NCI-H446 (cell line): ENCODE results near the gene MEIOSIN.

Experiments used
- DNase-seq, 2 experiments: peaks; one replicate each; lab custom pipeline; 2025; lab: John Stamatoyannopoulos, UW

The MEIOSIN gene

DNA sequence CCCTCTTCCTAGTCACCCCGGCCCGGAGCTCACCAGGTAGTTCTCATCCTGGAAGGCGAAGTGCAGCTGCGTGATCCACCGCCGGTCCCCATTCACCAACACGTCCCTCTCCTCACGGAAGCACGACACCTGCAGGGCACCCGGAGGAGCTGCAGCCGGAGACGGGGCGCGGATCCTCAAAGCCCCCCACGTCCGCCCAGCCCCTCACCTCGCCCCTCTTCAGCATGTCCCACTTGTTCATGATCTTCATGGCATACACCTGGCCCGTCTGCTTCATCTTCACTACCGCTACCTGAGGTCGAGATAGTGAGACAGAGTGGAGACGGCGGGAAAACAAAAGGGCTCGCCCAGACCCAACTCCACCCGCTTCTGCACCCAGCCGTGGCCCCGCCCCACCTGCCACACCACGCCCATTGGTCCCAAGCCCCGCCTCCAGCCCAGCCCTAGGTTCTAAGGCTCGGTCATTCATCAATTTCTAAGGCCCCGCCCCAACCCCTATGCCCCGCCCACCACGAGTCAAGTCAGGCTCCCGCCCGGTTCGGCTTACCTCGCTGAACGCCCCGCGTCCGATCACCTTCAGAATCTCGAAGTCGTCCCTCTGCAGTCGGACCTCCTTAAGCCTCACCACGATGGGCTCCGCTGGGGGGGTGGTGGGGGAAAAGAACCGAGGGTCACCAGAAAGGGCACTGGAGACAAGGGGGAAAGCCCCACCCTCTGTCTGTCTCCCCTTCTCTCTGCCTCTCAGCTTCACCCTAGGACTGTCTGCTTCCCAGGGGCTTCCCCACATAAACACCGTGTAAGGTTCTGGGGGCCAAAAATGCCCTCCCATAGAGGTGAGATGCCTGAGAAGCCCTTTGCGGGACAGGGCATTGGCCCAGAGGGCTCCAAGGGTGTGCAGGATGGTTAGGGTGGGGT, 46.2 kb downstream of the MEIOSIN start:
- peak; percentile 86 to 93 for DNase-seq

DNA sequence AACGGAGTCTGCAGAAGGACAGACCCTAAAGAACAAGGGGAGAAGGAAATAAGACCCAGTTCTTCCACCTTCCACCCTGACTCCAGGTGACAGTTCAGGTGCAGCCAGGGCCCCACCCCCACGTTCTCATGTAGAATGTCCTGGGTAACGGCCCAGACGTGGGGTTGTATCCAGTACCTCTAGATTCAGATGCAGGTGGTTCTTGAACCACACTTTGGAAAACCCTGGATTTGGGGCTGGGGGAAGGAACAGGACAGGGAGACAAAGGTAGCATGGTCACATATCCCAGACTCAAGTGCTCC, 46.9 kb downstream of the MEIOSIN start:
- DNase-seq: no peak

DNA sequence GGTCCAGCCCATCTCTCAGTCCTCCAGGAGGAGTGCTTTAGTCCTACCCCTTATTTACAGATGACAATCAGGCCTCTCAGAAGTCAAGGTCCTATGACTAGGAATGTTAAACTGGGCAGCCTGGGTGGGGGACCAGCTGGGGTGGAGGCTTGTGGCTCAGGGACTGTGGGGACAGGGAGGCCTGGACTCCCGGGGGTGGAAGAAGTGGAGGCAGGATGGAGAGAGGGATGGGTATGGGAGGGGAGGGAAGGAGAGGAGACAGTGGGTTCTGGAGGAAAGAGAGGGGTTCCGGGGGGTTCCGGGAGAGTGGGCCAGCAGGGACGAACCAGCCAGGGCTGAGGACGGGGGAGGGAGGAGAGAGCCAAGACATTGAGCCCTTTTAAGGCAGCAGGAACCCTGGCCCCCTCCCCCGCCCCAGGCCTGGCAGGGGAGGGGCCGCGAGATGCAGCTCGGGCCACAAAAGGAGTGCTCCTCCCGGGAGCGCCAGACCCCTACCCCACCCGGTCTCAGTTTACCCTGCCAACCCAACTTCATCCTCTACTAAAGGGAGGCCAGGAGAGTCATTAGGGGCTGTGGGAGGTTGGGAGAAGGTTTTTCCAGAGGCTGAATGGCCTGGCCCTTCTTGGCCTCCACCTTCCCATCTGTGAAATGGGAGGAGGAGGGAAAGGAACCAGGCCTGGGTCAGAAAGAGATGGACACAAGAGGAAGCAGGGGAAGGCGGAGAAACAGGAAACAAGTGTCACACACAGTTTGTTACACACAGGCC, 47.4 kb downstream of the MEIOSIN start:
- no peak for DNase-seq

DNA sequence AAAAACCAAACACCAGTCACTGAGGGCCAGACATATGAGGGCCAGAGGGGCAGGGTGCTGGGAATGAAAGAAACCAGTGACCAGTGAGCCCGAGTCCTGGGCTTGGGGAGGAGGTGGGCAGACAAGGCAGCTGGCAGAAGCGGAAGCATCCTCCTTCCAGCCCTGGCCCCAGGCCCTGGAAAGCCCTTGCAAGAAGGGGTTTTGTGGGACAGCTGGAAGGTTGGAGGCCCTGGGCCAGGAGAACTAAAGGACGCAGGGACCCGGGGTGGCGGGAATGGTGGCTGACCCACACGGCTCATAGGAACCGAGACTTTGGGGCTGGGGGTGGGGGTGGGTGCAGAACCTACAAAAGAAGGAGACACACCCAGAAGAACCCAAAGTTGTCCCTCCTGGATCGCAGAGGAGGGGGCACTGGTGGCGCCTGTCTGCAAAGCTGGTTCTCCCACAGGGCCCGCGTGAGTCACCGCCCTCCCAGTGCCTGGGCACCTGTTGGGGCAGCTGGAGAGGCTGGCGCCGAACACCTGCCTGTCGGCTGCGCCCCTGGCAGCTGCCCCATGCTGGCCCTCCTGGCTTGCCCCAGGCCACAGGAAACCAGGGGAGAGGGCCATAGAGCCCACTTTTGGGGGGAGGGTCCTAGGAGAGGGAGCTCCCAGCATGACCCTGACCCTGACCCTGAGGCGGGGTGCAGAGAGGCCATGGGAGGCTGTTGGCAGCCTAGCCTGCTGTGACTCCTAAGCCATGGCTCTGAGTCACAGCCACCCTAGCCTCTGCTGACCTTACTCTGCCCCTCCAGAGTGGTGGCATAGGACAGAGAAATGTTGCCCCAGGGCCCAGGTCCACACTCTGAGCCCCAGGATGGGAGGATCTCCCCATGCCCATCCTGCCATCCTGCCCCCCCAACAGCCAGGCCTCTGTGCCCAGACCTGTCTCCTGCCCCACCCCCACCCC, 48.2 kb downstream of the MEIOSIN start:
- peak in 1 of 2 experiments; percentile 32 for DNase-seq

DNA sequence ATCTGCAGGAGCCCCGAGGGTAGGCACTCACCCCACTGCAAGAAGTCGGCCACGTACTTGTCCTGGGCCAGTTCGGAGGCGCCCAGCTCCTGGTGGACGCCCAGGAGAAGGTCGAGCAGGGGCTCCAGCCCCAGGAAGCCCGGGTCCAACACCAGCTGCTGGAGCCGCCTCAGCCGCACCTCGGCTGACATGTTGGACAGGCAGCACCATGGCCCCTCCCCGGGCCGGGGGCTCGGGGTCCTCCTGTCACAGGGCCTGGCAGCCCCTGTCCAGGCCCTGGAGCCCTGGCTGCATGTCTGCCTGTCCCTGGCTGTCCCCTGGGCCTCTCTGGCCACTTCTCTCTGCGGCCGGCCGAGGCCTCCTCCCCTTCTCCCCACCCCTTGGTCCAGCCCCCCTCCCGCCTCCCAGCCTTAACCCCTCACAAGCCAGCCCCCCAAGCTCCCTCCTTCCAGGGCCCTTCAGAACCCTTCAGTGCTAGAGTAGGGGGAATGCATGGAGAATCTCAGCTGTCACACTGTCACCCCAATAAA, 49.0 kb downstream of the MEIOSIN start, which contains the start of gene DMPK:
Gene DMPK (minus strand): TSS at position 329 of the 530 bp plus-strand sequence. CDS start 138 bp downstream, at position 191.
- DNase-seq: no peak

GRCh38 chr19:45782820-45783785, 49.9 kb downstream of the MEIOSIN start:
- DNase-seq: no peak

- DNase-seq: no peak
Measured at GRCh38 chr19:45784096-45784495, 50.9 kb downstream of the MEIOSIN start.

GRCh38 chr19:45785097-45785496, 51.9 kb downstream of the MEIOSIN start:
- DNase-seq: no peak

GRCh38 chr19:45785781-45786532, 52.7 kb downstream of the MEIOSIN start:
- DNase-seq: no peak

- DNase-seq: no peak
Measured at GRCh38 chr19:45786533-45786894, 53.3 kb downstream of the MEIOSIN start.

- DNase-seq: no peak
Measured at GRCh38 chr19:45789035-45789786, 56.0 kb downstream of the MEIOSIN start.

DNA sequence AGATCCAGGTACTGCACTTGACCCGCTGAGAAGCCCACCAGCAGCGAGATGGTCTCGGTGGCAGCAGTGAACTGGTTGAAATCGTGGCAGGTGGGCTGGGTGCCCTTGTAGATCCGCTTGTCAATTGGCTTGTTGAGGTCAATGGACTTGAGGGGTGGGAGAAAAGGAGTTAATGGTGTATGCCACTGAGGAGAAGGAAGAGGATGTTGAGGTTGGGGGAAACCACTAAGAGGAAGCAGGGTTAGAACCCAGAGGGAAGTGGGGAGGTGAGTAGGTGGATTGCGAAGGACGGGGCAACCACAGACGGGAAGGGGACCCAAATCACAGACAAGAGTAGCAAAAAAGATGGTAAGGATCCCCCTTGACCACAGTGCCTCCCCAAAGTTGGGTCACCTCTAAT, 57.7 kb downstream of the MEIOSIN start:
- DNase-seq: no peak

DNA sequence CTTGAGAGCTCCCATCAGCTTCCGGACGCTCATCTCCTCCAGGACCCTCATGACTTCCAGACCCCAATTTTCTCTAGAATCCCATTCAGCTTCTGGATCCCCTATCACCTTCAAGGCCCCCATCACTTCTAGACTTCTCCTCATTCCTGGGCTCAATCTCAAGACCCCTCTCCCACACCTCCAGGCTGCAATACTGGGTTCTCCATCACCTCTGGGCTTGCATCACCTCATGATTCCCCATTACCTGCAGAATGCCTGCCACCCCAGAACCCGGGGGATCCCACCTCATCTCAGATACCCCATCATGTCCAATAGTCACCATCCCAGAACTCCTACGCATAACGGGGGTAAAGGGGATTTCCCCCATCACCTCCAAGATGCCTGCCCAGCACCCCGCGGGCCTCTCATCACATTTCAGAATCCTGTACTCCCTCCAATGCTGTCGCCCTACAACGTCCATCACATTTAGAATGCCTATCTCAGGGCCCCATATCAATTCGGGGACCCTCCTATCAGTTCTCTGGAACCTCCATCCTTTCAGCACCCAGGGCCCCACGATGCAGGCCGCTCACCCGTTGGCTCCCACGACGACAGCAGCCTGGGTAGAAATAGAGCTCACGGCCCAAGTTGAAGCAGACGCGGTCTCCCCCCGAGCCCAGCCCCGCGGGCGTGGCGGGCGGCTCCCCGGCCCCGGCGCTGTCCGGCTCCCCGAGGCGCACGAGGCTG, 58.7 kb downstream of the MEIOSIN start:
- no peak for DNase-seq

- DNase-seq: peak; percentile 99 to 100
Measured at GRCh38 chr19:45792470-45793177, 59.4 kb downstream of the MEIOSIN start, which contains the start of gene DMWD. DMWD (minus strand) TSS chr19:45792845; CDS start chr19:45792756, 89 bp downstream.

- DNase-seq: no peak
Measured at GRCh38 chr19:45793178-45793564, 59.9 kb downstream of the MEIOSIN start.

DNA sequence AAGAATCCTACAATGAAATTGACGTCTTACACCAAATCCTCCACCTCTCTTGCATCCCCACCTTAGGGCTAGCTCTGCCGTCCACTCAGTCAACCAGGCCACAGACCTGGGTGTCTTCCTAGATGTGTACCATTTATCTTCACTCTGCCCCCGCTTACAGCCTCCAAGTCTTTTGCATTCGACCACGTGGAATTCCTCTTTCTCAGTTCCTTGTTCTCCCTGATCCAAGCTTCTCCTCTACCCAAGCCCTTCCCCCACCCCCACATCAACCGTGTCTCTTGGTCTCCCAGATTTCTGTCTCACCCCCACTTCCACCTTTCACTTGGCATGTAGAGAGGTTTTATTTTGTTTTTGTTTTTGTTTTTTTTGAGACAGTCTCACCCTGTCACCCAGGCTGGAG, 60.6 kb downstream of the MEIOSIN start:
- DNase-seq: no peak

DNA sequence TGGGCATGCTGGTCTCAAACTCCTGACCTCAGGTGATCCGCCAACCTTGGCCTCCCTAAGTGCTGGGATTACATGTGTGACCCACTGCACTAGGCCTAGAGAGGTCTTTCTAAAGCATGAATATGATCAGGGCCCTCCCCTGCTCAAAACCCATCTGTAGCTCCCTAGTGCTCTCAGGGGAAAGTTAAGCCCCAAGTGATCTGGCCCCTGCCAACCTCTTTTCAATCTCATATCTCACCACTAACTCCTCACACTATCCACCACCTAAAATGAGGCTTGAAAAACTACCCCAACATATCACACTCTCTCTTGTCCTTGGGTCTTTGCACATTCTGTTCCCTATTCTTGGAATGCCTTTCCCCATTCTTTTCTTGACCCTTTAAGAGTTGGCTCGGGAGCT, 61.4 kb downstream of the MEIOSIN start:
- no peak for DNase-seq
